DOHH2 (cell line): ENCODE measurements around the gene CCDC91.

Source experiments
- H3F3A ChIP-seq: fragments of 200-600 bp; sonication (generic), shearing (Covaris generic); 2 replicates; pipeline ENCODE4 v1.6.0; 2016; ENCODE audit warnings: antibody characterized with exemption, mild to moderate bottlenecking; ENCODE audit not compliant: control insufficient read depth, insufficient read depth
- H3K27ac ChIP-seq: fragments of 200-600 bp; sonication (generic); 2 replicates; pipeline ENCODE4 v1.5.1; 2014; ENCODE audit warnings: low read depth, mild to moderate bottlenecking, low read length, moderate library complexity
- H3K27me3 ChIP-seq: fragments of 200-600 bp; sonication (generic); 2 replicates; pipeline ENCODE4 v1.6.1; 2014; ENCODE audit warnings: mild to moderate bottlenecking, low read length, mixed read lengths; ENCODE audit not compliant: control insufficient read depth
- H3K36me3 ChIP-seq: fragments of 200-600 bp; sonication (generic); 2 replicates; pipeline ENCODE4 v1.6.1; 2014; ENCODE audit warnings: mild to moderate bottlenecking, low read length, moderate library complexity, mixed read lengths; ENCODE audit not compliant: control insufficient read depth
- H3K4me1 ChIP-seq: fragments of 200-600 bp; sonication (generic); 2 replicates; pipeline ENCODE4 v1.6.1; 2014; ENCODE audit warnings: mild to moderate bottlenecking, low read length, mixed read lengths; ENCODE audit not compliant: control insufficient read depth
- H3K4me2 ChIP-seq: fragments of 200-600 bp; sonication (generic); 2 replicates; pipeline ENCODE4 v1.6.0; 2014; ENCODE audit warnings: mild to moderate bottlenecking, low read length, moderate library complexity
- H3K4me3 ChIP-seq: fragments of 200-600 bp; sonication (generic); 2 replicates; pipeline ENCODE4 v1.5.1; 2014; ENCODE audit warnings: mild to moderate bottlenecking, low read length, mixed read lengths
- H3K79me2 ChIP-seq: fragments of 200-600 bp; sonication (generic); 2 replicates; pipeline ENCODE4 v1.6.1; 2014; ENCODE audit warnings: mild to moderate bottlenecking, low read length, mixed read lengths; ENCODE audit not compliant: control insufficient read depth
- H3K9me2 ChIP-seq: fragments of 200-600 bp; sonication (generic); replicated peaks from 2 replicates; pipeline ENCODE4 v1.6.1; 2014; ENCODE audit warnings: mild to moderate bottlenecking, low read length, mixed read lengths; ENCODE audit not compliant: control insufficient read depth
- H3K9me3 ChIP-seq: fragments of 200-600 bp; sonication (generic); 2 replicates; pipeline ENCODE4 v1.6.1; 2014; ENCODE audit warnings: antibody characterized with exemption, low read length, mixed read lengths; ENCODE audit not compliant: control insufficient read depth, insufficient read depth
- H4K20me1 ChIP-seq: fragments of 200-600 bp; sonication (generic); 2 replicates; pipeline ENCODE4 v1.6.0; 2014; ENCODE audit warnings: low read depth, mild to moderate bottlenecking, antibody characterized with exemption, low read length, moderate library complexity; ENCODE audit not compliant: control insufficient read depth, insufficient read depth
- EZH2phosphoT487 ChIP-seq: fragments of 200-600 bp; sonication (generic); IDR thresholded peaks from 2 replicates; pipeline ENCODE4 v1.6.1; 2017; ENCODE audit warnings: borderline replicate concordance, mild to moderate bottlenecking, antibody characterized with exemption, low read length, moderate library complexity, mixed read lengths
- TF ChIP-seq, protein P1 (sequence below): fragments of 200-600 bp; sonication (generic); IDR thresholded peaks from one replicate; pipeline ENCODE4 v1.5.1; 2014; ENCODE audit warnings: antibody characterized with exemption, mild to moderate bottlenecking, low read depth, low read length; ENCODE audit not compliant: poor library complexity, severe bottlenecking

CCDC91 gene

DNA sequence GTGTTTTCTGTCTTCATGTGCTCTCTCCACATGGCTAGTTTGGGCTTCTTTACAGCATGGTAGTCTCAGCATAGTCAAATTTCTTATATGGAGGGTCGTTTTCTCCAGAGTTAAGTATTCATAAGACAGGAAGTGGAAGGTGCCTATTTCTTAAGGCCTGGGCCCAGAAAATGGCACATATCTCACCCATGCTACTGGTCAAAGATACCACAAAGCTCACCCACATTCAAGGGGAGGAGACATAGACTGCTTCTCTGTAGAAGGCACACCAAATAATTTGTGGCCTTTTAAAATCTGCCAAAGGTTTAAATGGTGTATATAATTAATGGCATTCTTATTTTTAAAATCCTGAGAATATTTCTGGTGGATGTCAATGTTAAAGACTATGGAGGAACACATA, 44.8 kb downstream of the CCDC91 start:
- Histone ChIP-seq H3K27me3 (no peaks in the 10 kb centered on the region), H3K27ac (no peak overlapping the region), H3K79me2 (peaks cover 12% of the 10 kb centered on the region; the same call in 1 of the 2 replicates), H3K4me1 (no peaks in the 10 kb centered on the region), H4K20me1 (no peaks in the 10 kb centered on the region), H3F3A (no peaks in the 10 kb centered on the region), H3K9me2 (no peaks in the 10 kb centered on the region), H3K36me3 (0 out of 2 replicates have a peak, but pooled peaks cover 5% of the 10 kb centered on the region), H3K4me2 (no peak overlapping the region), H3K4me3 (no peak overlapping the region), H3K9me3 (no peaks in the 10 kb centered on the region)
- TF ChIP-seq EZH2phosphoT487, result no peak
- TF ChIP-seq, protein P1, sequence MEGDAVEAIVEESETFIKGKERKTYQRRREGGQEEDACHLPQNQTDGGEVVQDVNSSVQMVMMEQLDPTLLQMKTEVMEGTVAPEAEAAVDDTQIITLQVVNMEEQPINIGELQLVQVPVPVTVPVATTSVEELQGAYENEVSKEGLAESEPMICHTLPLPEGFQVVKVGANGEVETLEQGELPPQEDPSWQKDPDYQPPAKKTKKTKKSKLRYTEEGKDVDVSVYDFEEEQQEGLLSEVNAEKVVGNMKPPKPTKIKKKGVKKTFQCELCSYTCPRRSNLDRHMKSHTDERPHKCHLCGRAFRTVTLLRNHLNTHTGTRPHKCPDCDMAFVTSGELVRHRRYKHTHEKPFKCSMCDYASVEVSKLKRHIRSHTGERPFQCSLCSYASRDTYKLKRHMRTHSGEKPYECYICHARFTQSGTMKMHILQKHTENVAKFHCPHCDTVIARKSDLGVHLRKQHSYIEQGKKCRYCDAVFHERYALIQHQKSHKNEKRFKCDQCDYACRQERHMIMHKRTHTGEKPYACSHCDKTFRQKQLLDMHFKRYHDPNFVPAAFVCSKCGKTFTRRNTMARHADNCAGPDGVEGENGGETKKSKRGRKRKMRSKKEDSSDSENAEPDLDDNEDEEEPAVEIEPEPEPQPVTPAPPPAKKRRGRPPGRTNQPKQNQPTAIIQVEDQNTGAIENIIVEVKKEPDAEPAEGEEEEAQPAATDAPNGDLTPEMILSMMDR, result no peak

DNA sequence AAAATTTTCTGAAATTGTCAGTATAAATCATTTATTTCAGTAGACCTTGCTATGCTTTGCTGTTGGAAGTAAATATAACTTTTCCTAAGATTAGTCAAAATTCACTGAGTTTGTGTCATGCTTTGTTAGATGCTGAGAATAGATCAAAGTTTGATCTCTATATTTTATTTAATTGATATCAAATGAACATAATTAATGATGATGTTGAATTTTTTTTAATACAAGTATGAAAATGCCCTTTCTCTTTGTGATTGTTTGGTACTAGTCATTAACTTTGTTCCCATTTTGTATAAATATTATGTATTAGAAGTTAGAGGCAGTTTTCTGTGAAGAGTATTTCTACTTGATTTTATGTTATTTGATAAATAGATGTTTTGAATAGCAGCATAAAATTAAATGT, 45.7 kb downstream of the CCDC91 start:
- H4K20me1 ChIP-seq, result no peaks in the 10 kb centered on the region
- 0 out of 2 replicates have a peak, but pooled peaks cover under 1% of the 10 kb centered on the region for H3K36me3 ChIP-seq
- H3K79me2 ChIP-seq, result peaks cover 9% of the 10 kb centered on the region; the same call in 1 of the 2 replicates
- TF ChIP-seq, protein P1, result no peak
- TF ChIP-seq EZH2phosphoT487, result no peak
- no peak overlapping the region for H3K4me2 ChIP-seq
- no peaks in the 10 kb centered on the region for H3K9me2 ChIP-seq
- no peak overlapping the region for H3K27ac ChIP-seq
- no peaks in the 10 kb centered on the region for H3K27me3 ChIP-seq
- no peaks in the 10 kb centered on the region for H3K9me3 ChIP-seq
- H3K4me1 ChIP-seq, result no peaks in the 10 kb centered on the region
- H3F3A ChIP-seq, result no peaks in the 10 kb centered on the region
- H3K4me3 ChIP-seq, result no peak overlapping the region

GRCh38 chr12:28237423-28237822, 47.2 kb downstream of the CCDC91 start:
- no peak overlapping the region for H3K4me3 ChIP-seq

More at GRCh38 chr12:28237423-28237822, 47.2 kb downstream of the CCDC91 start:
- H3F3A ChIP-seq, result no peaks in the 10 kb centered on the region
- no peak overlapping the region for H3K27ac ChIP-seq
- H3K9me3 ChIP-seq, result no peaks in the 10 kb centered on the region
- H3K4me2 ChIP-seq, result no peak overlapping the region
- no peaks in the 10 kb centered on the region for H3K9me2 ChIP-seq
- H3K79me2 ChIP-seq, result peaks cover 6% of the 10 kb centered on the region; the same call in 1 of the 2 replicates
- H4K20me1 ChIP-seq, result no peaks in the 10 kb centered on the region
- H3K36me3 ChIP-seq, result no peaks in the 10 kb centered on the region
- no peaks in the 10 kb centered on the region for H3K27me3 ChIP-seq
- no peaks in the 10 kb centered on the region for H3K4me1 ChIP-seq
- TF ChIP-seq, protein P1, result no peak
- TF ChIP-seq EZH2phosphoT487, result no peak
